Effector memory CD8-positive, alpha-beta T cell (primary cell): ENCODE data around the gene LCLAT1.

Experiments
- ATAC-seq: fragments of 150-1000 bp; cut with Tn5 transposase; replicated peaks from 2 replicates; pipeline ENCODE4 v1.10.0; 2021; ENCODE audit warnings: mild to moderate bottlenecking, moderate library complexity
- DNase-seq, 3 experiments: peaks; one replicate each; pipeline ENCODE4 v3.0.0; 2021
- H3K27ac Mint-ChIP-seq, 2 donors: one replicate each; pipeline ENCODE4 v1.8.0; 2022; ENCODE audit warnings: mild to moderate bottlenecking in 2 of 2, mixed read lengths in 2 of 2, moderate library complexity in 2 of 2
- H3K27me3 Mint-ChIP-seq, 2 donors: one replicate each; pipeline ENCODE4 v1.8.0; 2022; ENCODE audit warnings: mixed read lengths in 2 of 2
- H3K36me3 Mint-ChIP-seq: one replicate; pipeline ENCODE4 v1.8.0; 2022; ENCODE audit warnings: mild to moderate bottlenecking, moderate library complexity, mixed read lengths; ENCODE audit not compliant: insufficient read depth
- H3K4me1 Mint-ChIP-seq, 2 donors: one replicate each; pipeline ENCODE4 v1.8.0; 2022; ENCODE audit warnings: low read depth in 2 of 2, mixed read lengths in 2 of 2
- H3K4me3 Mint-ChIP-seq, 2 donors: one replicate each; pipeline ENCODE4 v1.8.0; 2022; ENCODE audit warnings: mild to moderate bottlenecking in 2 of 2, mixed read lengths in 2 of 2, moderate library complexity in 2 of 2
- H3K9me3 Mint-ChIP-seq, 2 donors: one replicate each; pipeline ENCODE4 v1.8.0; 2022; ENCODE audit warnings: mixed read lengths in 2 of 2

Gene LCLAT1

GRCh38 chr2:30649828-30650227 lies 202.8 kb downstream of the LCLAT1 start:
- ATAC-seq (no peak), DNase-seq (no peak)
- Mint-ChIP-seq H3K4me3 (no peak overlapping the region), H3K36me3 (no peaks in the 10 kb centered on the region), H3K9me3 (no peaks in the 10 kb centered on the region), H3K27me3 (no peaks in the 10 kb centered on the region), H3K4me1 (no peaks in the 10 kb centered on the region), H3K27ac (no peak overlapping the region)

GRCh38 chr2:30652271-30652915 lies 205.3 kb downstream of the LCLAT1 start:
- H3K4me3 Mint-ChIP-seq = no peak overlapping the region
- no peaks in the 10 kb centered on the region for H3K36me3 Mint-ChIP-seq
- no peak for DNase-seq
- H3K4me1 Mint-ChIP-seq = peaks cover 0 to under 1% of the 10 kb centered on the region in 2 donors
- no peak for ATAC-seq
- peaks cover 0 to 5% of the 10 kb centered on the region in 2 donors for H3K27me3 Mint-ChIP-seq
- no peak overlapping the region for H3K27ac Mint-ChIP-seq
- no peaks in the 10 kb centered on the region for H3K9me3 Mint-ChIP-seq

- peaks cover 0 to 11% of the 10 kb centered on the region in 2 donors for H3K27me3 Mint-ChIP-seq
- ATAC-seq = no peak
- H3K27ac Mint-ChIP-seq = no peak overlapping the region
- DNase-seq = no peak
- no peaks in the 10 kb centered on the region for H3K36me3 Mint-ChIP-seq
- peaks cover 0 to 2% of the 10 kb centered on the region in 2 donors for H3K4me1 Mint-ChIP-seq
- no peak overlapping the region for H3K4me3 Mint-ChIP-seq
- no peaks in the 10 kb centered on the region for H3K9me3 Mint-ChIP-seq
These were observed 206.8 kb downstream of the LCLAT1 start for GRCh38 chr2:30653847-30654246.

- Mint-ChIP-seq H3K4me3 (no peak overlapping the region), H3K36me3 (no peaks in the 10 kb centered on the region), H3K4me1 (peaks cover 0 to 2% of the 10 kb centered on the region in 2 donors), H3K27ac (no peak overlapping the region), H3K27me3 (peaks cover 1 to 11% of the 10 kb centered on the region in 2 donors), H3K9me3 (no peaks in the 10 kb centered on the region)
- no peak for ATAC-seq
- DNase-seq = no peak
These were observed 207.4 kb downstream of the LCLAT1 start for GRCh38 chr2:30654404-30654803.

GRCh38 chr2:30655211-30655610 lies 208.2 kb downstream of the LCLAT1 start:
- ATAC-seq = no peak

GRCh38 chr2:30655660-30656059 lies 208.6 kb downstream of the LCLAT1 start:
- DNase-seq (no peak), ATAC-seq (no peak)
- Mint-ChIP-seq H3K9me3 (no peaks in the 10 kb centered on the region), H3K4me3 (no peak overlapping the region), H3K27me3 (peaks cover 6 to 11% of the 10 kb centered on the region in 2 donors), H3K4me1 (peaks cover 0 to 2% of the 10 kb centered on the region in 2 donors), H3K36me3 (no peaks in the 10 kb centered on the region), H3K27ac (no peak overlapping the region)

More at GRCh38 chr2:30655211-30655610, 208.2 kb downstream of the LCLAT1 start:
- Mint-ChIP-seq H3K4me3 (no peak overlapping the region), H3K27me3 (peaks cover 6 to 11% of the 10 kb centered on the region in 2 donors), H3K36me3 (no peaks in the 10 kb centered on the region), H3K9me3 (no peaks in the 10 kb centered on the region), H3K4me1 (peaks cover 0 to 2% of the 10 kb centered on the region in 2 donors), H3K27ac (no peak overlapping the region)
- DNase-seq = no peak

GRCh38 chr2:30656079-30656478 lies 209.0 kb downstream of the LCLAT1 start:
- Mint-ChIP-seq H3K4me3 (no peak overlapping the region), H3K27ac (no peak overlapping the region), H3K4me1 (peaks cover 0 to 2% of the 10 kb centered on the region in 2 donors), H3K27me3 (peaks cover 6 to 11% of the 10 kb centered on the region in 2 donors), H3K9me3 (no peaks in the 10 kb centered on the region), H3K36me3 (no peaks in the 10 kb centered on the region)
- ATAC-seq (no peak), DNase-seq (no peak)

- Mint-ChIP-seq H3K4me3 (no peak overlapping the region), H3K4me1 (peaks cover 0 to 2% of the 10 kb centered on the region in 2 donors), H3K27me3 (peaks cover 6 to 11% of the 10 kb centered on the region in 2 donors), H3K9me3 (no peaks in the 10 kb centered on the region), H3K27ac (no peak overlapping the region), H3K36me3 (no peaks in the 10 kb centered on the region)
- ATAC-seq (no peak), DNase-seq (no peak)
These were observed 214.4 kb downstream of the LCLAT1 start for GRCh38 chr2:30661173-30662107.

GRCh38 chr2:30662268-30663131 lies 215.5 kb downstream of the LCLAT1 start:
- ATAC-seq = no peak
- Mint-ChIP-seq H3K27me3 (peaks cover 5 to 6% of the 10 kb centered on the region in 2 donors), H3K9me3 (no peaks in the 10 kb centered on the region), H3K4me3 (no peak overlapping the region), H3K27ac (no peak overlapping the region), H3K4me1 (peaks cover 0 to under 1% of the 10 kb centered on the region in 2 donors), H3K36me3 (no peaks in the 10 kb centered on the region)
- no peak for DNase-seq

GRCh38 chr2:30663321-30663720 lies 216.3 kb downstream of the LCLAT1 start:
- Mint-ChIP-seq H3K9me3 (no peaks in the 10 kb centered on the region), H3K4me3 (no peak overlapping the region), H3K4me1 (no peaks in the 10 kb centered on the region), H3K27me3 (peaks cover 0 to 6% of the 10 kb centered on the region in 2 donors), H3K36me3 (no peaks in the 10 kb centered on the region), H3K27ac (no peak overlapping the region)
- DNase-seq (no peak), ATAC-seq (no peak)

GRCh38 chr2:30663806-30664205 lies 216.8 kb downstream of the LCLAT1 start:
- Mint-ChIP-seq H3K36me3 (no peaks in the 10 kb centered on the region), H3K9me3 (no peaks in the 10 kb centered on the region), H3K27ac (no peak overlapping the region), H3K4me1 (no peaks in the 10 kb centered on the region), H3K4me3 (no peak overlapping the region), H3K27me3 (peaks cover 0 to 6% of the 10 kb centered on the region in 2 donors)
- DNase-seq (no peak), ATAC-seq (no peak)

GRCh38 chr2:30664761-30665358 lies 217.8 kb downstream of the LCLAT1 start:
- ATAC-seq (no peak), DNase-seq (no peak)
- Mint-ChIP-seq H3K4me3 (no peak overlapping the region), H3K36me3 (peaks cover 3% of the 10 kb centered on the region), H3K27me3 (peaks cover 2 to 4% of the 10 kb centered on the region in 2 donors), H3K4me1 (no peaks in the 10 kb centered on the region), H3K27ac (no peak overlapping the region), H3K9me3 (peaks cover 0 to 4% of the 10 kb centered on the region in 2 donors)
